ENCODE results near the gene SLC51A. TPM values are rescaled to one million over a fixed set of nuclear protein-coding genes. Genes with fewer than 3 reads are reported as not detected.
"Not testable (repeated sequence)": the region's sequence is repeated elsewhere in the genome, so short reads cannot be mapped to it uniquely, and the experiment has no call there.

The SLC51A gene
- total RNA-seq, 1 donor from 2014 or later = not detected

DNA sequence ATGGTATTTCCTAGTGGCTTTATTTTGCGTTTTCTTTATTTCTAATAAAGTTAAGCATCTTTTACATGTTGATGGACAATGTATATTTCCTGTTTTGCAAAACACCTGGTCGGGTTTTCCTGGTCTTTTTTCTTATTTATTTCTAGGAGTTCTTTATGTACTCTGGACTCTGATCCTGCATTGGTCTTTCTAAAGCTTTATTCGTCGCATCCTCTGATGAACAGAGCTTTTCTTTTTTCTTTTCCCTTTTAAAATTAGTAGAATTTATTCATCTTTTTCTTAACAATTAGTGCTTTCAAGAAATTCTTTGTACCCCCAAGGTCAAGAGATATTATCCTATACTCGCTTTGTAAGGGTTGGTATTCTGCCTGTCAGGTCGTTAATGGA lies 37.3 kb upstream of the SLC51A start:
- peaks cover 2% of the 10 kb centered on the region for H3K27me3 Mint-ChIP-seq (ENCODE audit: unreplicated experiment)
- DNase-seq = no peak
- TF ChIP-seq CTCF (IDR thresholded peaks at IDR 0.05; ENCODE audit: partially characterized antibody, unreplicated experiment) = no peak
- peaks cover 2% of the 10 kb centered on the region for H3K9me3 Mint-ChIP-seq (ENCODE audit: unreplicated experiment)
- peak overlapping the region; percentile 20 for H3K27ac Mint-ChIP-seq (ENCODE audit: unreplicated experiment)
- H3K36me3 Mint-ChIP-seq (ENCODE audit: unreplicated experiment) = no peaks in the 10 kb centered on the region
- peaks cover 8% of the 10 kb centered on the region for H3K4me1 Mint-ChIP-seq (ENCODE audit: low read depth, unreplicated experiment)
- H3K4me3 Mint-ChIP-seq (ENCODE audit: unreplicated experiment) = no peak overlapping the region

- Mint-ChIP-seq H3K27me3 (ENCODE audit: unreplicated experiment) (peaks cover 1% of the 10 kb centered on the region), H3K4me1 (ENCODE audit: low read depth, unreplicated experiment) (peaks cover 8% of the 10 kb centered on the region), H3K4me3 (ENCODE audit: unreplicated experiment) (no peak overlapping the region), H3K9me3 (ENCODE audit: unreplicated experiment) (peaks cover 2% of the 10 kb centered on the region), H3K27ac (ENCODE audit: unreplicated experiment) (peak overlapping the region; percentile 20), H3K36me3 (ENCODE audit: unreplicated experiment) (no peaks in the 10 kb centered on the region)
- DNase-seq = no peak
- no peak for TF ChIP-seq CTCF (IDR thresholded peaks at IDR 0.05; ENCODE audit: partially characterized antibody, unreplicated experiment)
Measured at GRCh38 chr3:196179380-196180308, 36.7 kb upstream of the SLC51A start.

- H3K4me3 Mint-ChIP-seq (ENCODE audit: unreplicated experiment) = no peak overlapping the region
- no peak for TF ChIP-seq CTCF (IDR thresholded peaks at IDR 0.05; ENCODE audit: partially characterized antibody, unreplicated experiment)
- H3K4me1 Mint-ChIP-seq (ENCODE audit: low read depth, unreplicated experiment) = peaks cover 8% of the 10 kb centered on the region
- H3K36me3 Mint-ChIP-seq (ENCODE audit: unreplicated experiment) = no peaks in the 10 kb centered on the region
- H3K27me3 Mint-ChIP-seq (ENCODE audit: unreplicated experiment) = no peaks in the 10 kb centered on the region
- H3K27ac Mint-ChIP-seq (ENCODE audit: unreplicated experiment) = no peak overlapping the region
- no peak for DNase-seq
- peaks cover 2% of the 10 kb centered on the region for H3K9me3 Mint-ChIP-seq (ENCODE audit: unreplicated experiment)
Measured at GRCh38 chr3:196180346-196180745, 36.0 kb upstream of the SLC51A start.

DNA sequence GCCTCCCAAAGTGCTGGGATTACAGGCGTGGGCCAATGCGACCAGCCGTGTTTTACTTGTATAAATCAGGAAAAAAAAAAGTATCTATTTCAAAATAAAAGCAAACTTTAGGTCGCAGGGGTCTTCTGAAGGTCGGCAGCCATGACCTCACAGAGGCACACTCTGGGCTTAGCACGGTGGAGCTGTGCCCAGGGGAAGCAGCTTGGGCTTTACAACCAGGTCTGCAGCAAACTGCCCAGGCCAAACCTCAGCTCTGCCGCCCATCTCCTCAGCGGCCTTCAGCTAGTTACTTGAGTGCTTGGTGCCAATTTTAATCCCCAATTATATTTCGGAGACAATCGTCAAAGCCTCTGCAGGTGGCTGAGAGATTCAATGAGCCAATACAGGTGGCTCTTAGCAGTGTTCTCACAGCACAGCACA lies 35.2 kb upstream of the SLC51A start:
- no peak for DNase-seq
- H3K27me3 Mint-ChIP-seq (ENCODE audit: unreplicated experiment) = no peaks in the 10 kb centered on the region
- H3K27ac Mint-ChIP-seq (ENCODE audit: unreplicated experiment) = no peak overlapping the region
- peaks cover 8% of the 10 kb centered on the region for H3K4me1 Mint-ChIP-seq (ENCODE audit: low read depth, unreplicated experiment)
- no peaks in the 10 kb centered on the region for H3K36me3 Mint-ChIP-seq (ENCODE audit: unreplicated experiment)
- no peak for TF ChIP-seq CTCF (IDR thresholded peaks at IDR 0.05; ENCODE audit: partially characterized antibody, unreplicated experiment)
- H3K4me3 Mint-ChIP-seq (ENCODE audit: unreplicated experiment) = no peak overlapping the region
- peaks cover 2% of the 10 kb centered on the region for H3K9me3 Mint-ChIP-seq (ENCODE audit: unreplicated experiment)

DNA sequence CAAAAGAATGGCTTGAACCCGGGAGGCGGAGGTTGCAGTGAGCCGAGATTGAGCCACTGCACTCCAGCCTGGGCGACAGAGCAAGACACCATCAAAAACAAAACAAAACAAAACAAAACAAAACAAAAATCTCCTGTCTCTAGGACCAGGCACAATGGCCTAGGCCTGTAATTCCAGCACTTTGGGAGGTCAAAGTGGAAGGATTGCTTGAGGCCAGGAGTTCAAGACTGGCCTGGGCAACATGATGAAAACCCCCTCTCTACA lies 32.2 kb upstream of the SLC51A start:
- H3K9me3 Mint-ChIP-seq (ENCODE audit: unreplicated experiment); H3K4me3 Mint-ChIP-seq (ENCODE audit: unreplicated experiment); H3K36me3 Mint-ChIP-seq (ENCODE audit: unreplicated experiment); DNase-seq; H3K27me3 Mint-ChIP-seq (ENCODE audit: unreplicated experiment); H3K27ac Mint-ChIP-seq (ENCODE audit: unreplicated experiment): not testable (repeated sequence)
- H3K4me1 Mint-ChIP-seq (ENCODE audit: low read depth, unreplicated experiment) = peaks cover 16% of the 10 kb centered on the region

Measured in glutamatergic neuron (in vitro differentiated cells).